ENCODE measurements around the gene MEGF11.

- no peak for TF ChIP-seq CTCF (IDR thresholded peaks at IDR 0.05)
- TF ChIP-seq POLR2A (IDR thresholded peaks at IDR 0.05): no peak
- TF ChIP-seq EP300 (IDR thresholded peaks at IDR 0.05): no peak
Observed at GRCh38 chr15:66195621-66196230, 57.8 kb downstream of the MEGF11 start.
